Measurements from ENCODE around the gene IL1RL1.

The IL1RL1 gene

DNA sequence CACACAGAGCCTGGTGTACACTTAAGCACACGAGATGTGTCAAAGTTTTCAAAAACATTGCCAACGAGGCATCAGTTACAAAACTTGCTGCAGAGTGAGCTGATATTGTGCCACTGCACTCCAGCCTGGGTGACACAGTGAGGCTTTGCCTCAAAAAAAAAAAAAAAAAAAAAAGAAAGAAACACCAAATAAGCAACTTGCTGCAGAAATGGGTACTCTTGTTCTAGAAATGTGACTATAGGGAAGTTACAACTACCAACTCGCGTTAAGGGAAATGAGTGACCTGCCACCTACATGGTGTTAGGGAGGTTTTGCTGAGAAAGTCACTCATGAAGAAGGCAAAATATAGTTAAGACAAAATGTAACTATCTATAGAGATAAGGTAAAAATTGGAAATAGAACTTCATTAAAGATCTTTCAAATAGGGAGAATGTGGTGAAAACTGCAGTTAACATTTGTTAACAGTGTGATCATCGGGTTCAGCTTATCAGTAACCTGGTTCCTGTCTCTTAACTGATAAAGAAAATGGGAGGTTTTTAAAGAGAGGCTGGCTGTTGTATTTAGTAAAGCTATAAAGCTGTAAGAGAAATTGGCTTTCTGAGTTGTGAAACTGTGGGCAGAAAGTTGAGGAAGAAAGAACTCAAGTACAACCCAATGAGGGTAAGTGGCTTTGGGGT lies at the start of gene IL1RL1:
TSS of gene IL1RL1 (plus strand) at position 600 of the 677 bp plus-strand sequence. CDS start 26,702 bp downstream, outside the sequence.
- Histone ChIP-seq H3K27me3 (ENCODE audit: control insufficient read depth in 5 of 5, insufficient read depth in 4 of 5, low read length in 5 of 5) (peaks cover 0 to 4% (median 0%) of the 10 kb centered on the region in 5 donors), H3K9ac (ENCODE audit: low read length in 5 of 5) (no peak within 1 kb of the TSS), H3K36me3 (ENCODE audit: control insufficient read depth in 5 of 5, insufficient read depth in 5 of 5, low read length in 5 of 5) (no peaks in the 10 kb centered on the region), H3K4me1 (ENCODE audit: control insufficient read depth in 5 of 5, insufficient read depth in 5 of 5, low read length in 5 of 5) (no peaks in the 10 kb centered on the region), H3K27ac (ENCODE audit: low read depth, low read length) (no peak within 1 kb of the TSS), H3K4me3 (ENCODE audit: low read depth in 1 of 5, low read length in 5 of 5) (no peak within 1 kb of the TSS), H3K9me3 (ENCODE audit: control insufficient read depth in 5 of 5, low read length in 5 of 5) (no peaks in the 10 kb centered on the region)

- no peak overlapping the region for H3K27ac ChIP-seq (ENCODE audit: low read depth, low read length)
- no peaks in the 10 kb centered on the region for H3K36me3 ChIP-seq (ENCODE audit: control insufficient read depth in 5 of 5, insufficient read depth in 5 of 5, low read length in 5 of 5)
- H3K9ac ChIP-seq (ENCODE audit: low read length in 5 of 5) = no peak overlapping the region
- H3K27me3 ChIP-seq (ENCODE audit: control insufficient read depth in 5 of 5, insufficient read depth in 4 of 5, low read length in 5 of 5) = no peaks in the 10 kb centered on the region
- peaks cover 3 to 28% (median 22%) of the 10 kb centered on the region in 5 donors for H3K4me1 ChIP-seq (ENCODE audit: control insufficient read depth in 5 of 5, insufficient read depth in 5 of 5, low read length in 5 of 5)
- no peaks in the 10 kb centered on the region for H3K9me3 ChIP-seq (ENCODE audit: control insufficient read depth in 5 of 5, low read length in 5 of 5)
- H3K4me3 ChIP-seq (ENCODE audit: low read depth in 1 of 5, low read length in 5 of 5) = no peak overlapping the region
These were observed 48.9 kb upstream of the IL1RL1 start for GRCh38 chr2:102262216-102263129.

- Histone ChIP-seq H3K9ac (ENCODE audit: low read length in 5 of 5) (no peak overlapping the region), H3K36me3 (ENCODE audit: control insufficient read depth in 5 of 5, insufficient read depth in 5 of 5, low read length in 5 of 5) (no peaks in the 10 kb centered on the region)
These were observed 46.4 kb upstream of the IL1RL1 start for GRCh38 chr2:102264952-102265351.

DNA sequence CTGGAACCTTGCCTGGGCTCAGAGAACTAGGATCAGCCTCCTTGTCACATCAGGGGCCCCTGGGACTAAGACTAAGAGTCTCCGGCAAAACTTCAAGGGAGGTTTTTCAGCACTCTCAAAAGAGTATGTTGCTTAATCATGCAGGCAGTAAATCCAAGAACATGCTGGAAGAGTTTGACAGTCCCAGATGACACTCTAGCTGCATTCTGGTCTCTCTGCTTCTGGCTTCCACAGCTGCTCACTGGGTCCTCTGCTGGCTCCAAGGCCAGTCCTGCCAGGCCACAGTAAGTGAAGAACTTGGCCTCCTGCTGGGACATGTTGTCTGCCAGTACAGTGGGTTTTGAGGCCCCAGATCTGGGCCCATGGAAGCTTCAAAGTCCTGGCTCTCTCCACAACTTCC lies 45.2 kb upstream of the IL1RL1 start:
- H3K4me3 ChIP-seq (ENCODE audit: low read depth in 1 of 5, low read length in 5 of 5) = no peak overlapping the region
- H3K9me3 ChIP-seq (ENCODE audit: control insufficient read depth in 5 of 5, low read length in 5 of 5) = no peaks in the 10 kb centered on the region
- H3K9ac ChIP-seq (ENCODE audit: low read length in 5 of 5) = no peak overlapping the region
- H3K27ac ChIP-seq (ENCODE audit: low read depth, low read length) = peak overlapping the region; percentile 34
- H3K4me1 ChIP-seq (ENCODE audit: control insufficient read depth in 5 of 5, insufficient read depth in 5 of 5, low read length in 5 of 5) = peaks cover 7 to 45% (median 38%) of the 10 kb centered on the region in 5 donors
- no peaks in the 10 kb centered on the region for H3K36me3 ChIP-seq (ENCODE audit: control insufficient read depth in 5 of 5, insufficient read depth in 5 of 5, low read length in 5 of 5)
- H3K27me3 ChIP-seq (ENCODE audit: control insufficient read depth in 5 of 5, insufficient read depth in 4 of 5, low read length in 5 of 5) = no peaks in the 10 kb centered on the region

More at GRCh38 chr2:102264952-102265351, 46.4 kb upstream of the IL1RL1 start:
- no peak overlapping the region for H3K4me3 ChIP-seq (ENCODE audit: low read depth in 1 of 5, low read length in 5 of 5)
- H3K4me1 ChIP-seq (ENCODE audit: control insufficient read depth in 5 of 5, insufficient read depth in 5 of 5, low read length in 5 of 5) = peaks cover 7 to 45% (median 38%) of the 10 kb centered on the region in 5 donors
- no peak overlapping the region for H3K27ac ChIP-seq (ENCODE audit: low read depth, low read length)
- H3K27me3 ChIP-seq (ENCODE audit: control insufficient read depth in 5 of 5, insufficient read depth in 4 of 5, low read length in 5 of 5) = no peaks in the 10 kb centered on the region
- no peaks in the 10 kb centered on the region for H3K9me3 ChIP-seq (ENCODE audit: control insufficient read depth in 5 of 5, low read length in 5 of 5)

GRCh38 chr2:102267774-102268173 lies 43.6 kb upstream of the IL1RL1 start:
- no peaks in the 10 kb centered on the region for H3K27me3 ChIP-seq (ENCODE audit: control insufficient read depth in 5 of 5, insufficient read depth in 4 of 5, low read length in 5 of 5)
- H3K36me3 ChIP-seq (ENCODE audit: control insufficient read depth in 5 of 5, insufficient read depth in 5 of 5, low read length in 5 of 5) = no peaks in the 10 kb centered on the region
- no peak overlapping the region for H3K4me3 ChIP-seq (ENCODE audit: low read depth in 1 of 5, low read length in 5 of 5)
- no peaks in the 10 kb centered on the region for H3K9me3 ChIP-seq (ENCODE audit: control insufficient read depth in 5 of 5, low read length in 5 of 5)
- H3K4me1 ChIP-seq (ENCODE audit: control insufficient read depth in 5 of 5, insufficient read depth in 5 of 5, low read length in 5 of 5) = peaks cover 7 to 45% (median 38%) of the 10 kb centered on the region in 5 donors
- no peak overlapping the region for H3K9ac ChIP-seq (ENCODE audit: low read length in 5 of 5)
- no peak overlapping the region for H3K27ac ChIP-seq (ENCODE audit: low read depth, low read length)

GRCh38 chr2:102268510-102269199 lies 42.7 kb upstream of the IL1RL1 start:
- H3K4me3 ChIP-seq (ENCODE audit: low read depth in 1 of 5, low read length in 5 of 5) = no peak overlapping the region
- H3K27me3 ChIP-seq (ENCODE audit: control insufficient read depth in 5 of 5, insufficient read depth in 4 of 5, low read length in 5 of 5) = no peaks in the 10 kb centered on the region
- H3K4me1 ChIP-seq (ENCODE audit: control insufficient read depth in 5 of 5, insufficient read depth in 5 of 5, low read length in 5 of 5) = peaks cover 7 to 45% (median 38%) of the 10 kb centered on the region in 5 donors
- no peak overlapping the region for H3K9ac ChIP-seq (ENCODE audit: low read length in 5 of 5)
- H3K36me3 ChIP-seq (ENCODE audit: control insufficient read depth in 5 of 5, insufficient read depth in 5 of 5, low read length in 5 of 5) = no peaks in the 10 kb centered on the region
- H3K9me3 ChIP-seq (ENCODE audit: control insufficient read depth in 5 of 5, low read length in 5 of 5) = no peaks in the 10 kb centered on the region
- H3K27ac ChIP-seq (ENCODE audit: low read depth, low read length) = no peak overlapping the region

DNA sequence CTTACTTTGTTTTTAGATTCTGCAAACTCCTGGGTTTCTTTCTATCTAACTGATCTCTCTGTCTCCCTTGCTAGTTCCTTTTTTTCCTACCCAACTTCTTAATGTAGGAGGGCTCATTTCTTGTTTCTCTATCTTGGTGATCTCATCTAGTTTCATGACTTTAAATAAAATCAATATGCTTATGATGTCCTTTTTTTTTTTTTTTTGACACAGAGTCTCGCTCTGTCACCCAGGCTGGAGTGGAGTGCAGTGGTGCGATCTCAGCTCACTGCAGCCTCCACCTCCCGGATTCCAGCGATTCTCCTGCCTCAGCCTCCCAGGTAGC lies 42.2 kb upstream of the IL1RL1 start:
- Histone ChIP-seq H3K9me3 (ENCODE audit: control insufficient read depth in 5 of 5, low read length in 5 of 5) (no peaks in the 10 kb centered on the region), H3K4me3 (ENCODE audit: low read depth in 1 of 5, low read length in 5 of 5) (no peak overlapping the region), H3K9ac (ENCODE audit: low read length in 5 of 5) (no peak overlapping the region), H3K4me1 (ENCODE audit: control insufficient read depth in 5 of 5, insufficient read depth in 5 of 5, low read length in 5 of 5) (peaks cover 7 to 45% (median 38%) of the 10 kb centered on the region in 5 donors), H3K36me3 (ENCODE audit: control insufficient read depth in 5 of 5, insufficient read depth in 5 of 5, low read length in 5 of 5) (no peaks in the 10 kb centered on the region), H3K27me3 (ENCODE audit: control insufficient read depth in 5 of 5, insufficient read depth in 4 of 5, low read length in 5 of 5) (no peaks in the 10 kb centered on the region), H3K27ac (ENCODE audit: low read depth, low read length) (no peak overlapping the region)

DNA sequence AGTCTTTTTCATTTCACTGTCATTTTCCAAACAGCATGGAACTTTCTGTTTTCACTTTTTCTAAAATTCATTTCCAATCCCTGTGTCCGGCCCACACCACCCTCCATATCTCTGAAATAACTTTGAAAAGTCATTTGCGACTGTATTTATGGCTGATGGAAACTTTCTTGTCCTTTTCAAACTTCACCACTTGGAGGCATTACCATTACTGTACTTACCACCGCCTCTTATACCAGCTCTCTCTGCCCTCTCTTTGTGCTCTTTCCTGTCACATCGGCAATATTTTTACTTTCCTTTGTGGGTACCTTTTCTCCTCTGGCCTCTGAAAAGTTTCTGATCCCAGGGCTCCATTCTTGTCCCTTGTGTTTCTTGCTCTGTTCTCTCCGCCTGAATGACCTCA lies 39.5 kb upstream of the IL1RL1 start:
- Histone ChIP-seq H3K36me3 (ENCODE audit: control insufficient read depth in 5 of 5, insufficient read depth in 5 of 5, low read length in 5 of 5) (no peaks in the 10 kb centered on the region), H3K9me3 (ENCODE audit: control insufficient read depth in 5 of 5, low read length in 5 of 5) (peaks cover 0 to 4% (median 0%) of the 10 kb centered on the region in 5 donors), H3K27ac (ENCODE audit: low read depth, low read length) (no peak overlapping the region), H3K4me3 (ENCODE audit: low read depth in 1 of 5, low read length in 5 of 5) (no peak overlapping the region), H3K4me1 (ENCODE audit: control insufficient read depth in 5 of 5, insufficient read depth in 5 of 5, low read length in 5 of 5) (peaks cover 4 to 23% (median 22%) of the 10 kb centered on the region in 5 donors), H3K9ac (ENCODE audit: low read length in 5 of 5) (no peak overlapping the region), H3K27me3 (ENCODE audit: control insufficient read depth in 5 of 5, insufficient read depth in 4 of 5, low read length in 5 of 5) (peaks cover 0 to 4% (median 0%) of the 10 kb centered on the region in 5 donors)

DNA sequence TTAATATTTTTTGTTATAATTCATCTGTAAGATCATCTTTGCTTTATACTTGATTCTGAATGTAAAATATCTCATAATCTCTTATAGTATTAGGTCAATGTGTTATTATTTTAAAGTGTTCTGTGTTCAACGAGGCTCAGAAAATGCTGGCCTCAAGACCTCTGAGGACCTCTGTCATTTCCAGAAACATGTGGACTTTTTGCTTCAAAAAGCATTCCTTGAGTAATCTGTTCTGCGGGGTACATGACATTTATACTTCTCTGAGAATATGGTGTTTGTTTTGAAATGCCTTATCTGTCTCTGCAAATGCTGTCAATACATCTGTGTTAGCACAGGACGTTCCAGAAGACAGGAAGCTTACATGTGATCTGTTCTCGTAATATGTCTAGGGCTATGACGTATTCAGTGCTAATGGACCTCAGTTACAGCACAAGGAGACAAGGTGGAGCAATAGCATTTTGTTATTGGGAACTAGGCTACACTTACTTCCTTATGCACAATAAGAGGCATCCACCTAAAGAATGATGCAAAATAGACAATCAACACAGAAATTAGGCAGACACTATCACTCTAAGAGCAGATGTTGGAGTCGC lies 37.6 kb upstream of the IL1RL1 start:
- Histone ChIP-seq H3K4me3 (ENCODE audit: low read depth in 1 of 5, low read length in 5 of 5) (no peak overlapping the region), H3K9me3 (ENCODE audit: control insufficient read depth in 5 of 5, low read length in 5 of 5) (peaks cover 0 to 4% (median 0%) of the 10 kb centered on the region in 5 donors), H3K27me3 (ENCODE audit: control insufficient read depth in 5 of 5, insufficient read depth in 4 of 5, low read length in 5 of 5) (peaks cover 0 to 7% (median 3%) of the 10 kb centered on the region in 5 donors), H3K9ac (ENCODE audit: low read length in 5 of 5) (no peak overlapping the region), H3K27ac (ENCODE audit: low read depth, low read length) (no peak overlapping the region), H3K36me3 (ENCODE audit: control insufficient read depth in 5 of 5, insufficient read depth in 5 of 5, low read length in 5 of 5) (no peaks in the 10 kb centered on the region), H3K4me1 (ENCODE audit: control insufficient read depth in 5 of 5, insufficient read depth in 5 of 5, low read length in 5 of 5) (peaks cover 2 to 6% (median 4%) of the 10 kb centered on the region in 5 donors)

Data from subcutaneous abdominal adipose tissue (tissue), 5 donors.